A673 (cell line): ENCODE data around the gene LRRC74B. TPM values are rescaled to one million over a fixed set of nuclear protein-coding genes. Genes with fewer than 3 reads are reported as not detected.

ENCODE experiments used
- BruUV-seq: library from RNA; stranded (reverse); fragments of 400-500 nt; replicated peaks from 2 replicates; lab custom pipeline; 2021; lab: Mats Ljungman, UMichigan
- CTCF ChIA-PET: fragments of 300-600 bp; sonication (Branson Sonifier 250); formaldehyde crosslinking; loops from one replicate; lab custom pipeline; 2022; ENCODE audit warnings: antibody characterized with exemption; lab: Charles Lee
- POLR2A ChIA-PET: fragments of 300-600 bp; sonication (Branson Sonifier 250); formaldehyde crosslinking; loops from one replicate; lab custom pipeline; 2022; ENCODE audit warnings: antibody characterized with exemption; ENCODE audit not compliant: low non-redundant PET; lab: Charles Lee
- DNase-seq: peaks from one replicate; pipeline ENCODE4 v3.0.0-alpha.2; 2015; ENCODE audit warnings: low spot score
- H3K27ac ChIP-seq: fragments of 200-600 bp; sonication (generic); 2 replicates; pipeline ENCODE4 v1.5.1; 2016; ENCODE audit warnings: mixed run types, low read depth, mild to moderate bottlenecking, mixed read lengths, antibody characterized with exemption, low read length; ENCODE audit not compliant: poor library complexity, severe bottlenecking
- H3K27me3 ChIP-seq: fragments of 200-600 bp; sonication (generic); replicated peaks from 2 replicates; pipeline ENCODE4 v1.6.1; 2017; ENCODE audit warnings: mixed run types, low read depth, mild to moderate bottlenecking, mixed read lengths, antibody characterized with exemption, low read length; ENCODE audit not compliant: insufficient read depth, poor library complexity
- H3K36me3 ChIP-seq: fragments of 200-600 bp; sonication (generic); 2 replicates; pipeline ENCODE4 v1.6.1; 2016; ENCODE audit warnings: mixed run types, mild to moderate bottlenecking, mixed read lengths, antibody characterized with exemption, low read length; ENCODE audit not compliant: insufficient read depth, poor library complexity, severe bottlenecking
- H3K4me1 ChIP-seq: fragments of 200-600 bp; sonication (generic); 2 replicates; pipeline ENCODE4 v1.6.1; 2017; ENCODE audit warnings: mixed run types, mild to moderate bottlenecking, mixed read lengths, antibody characterized with exemption, low read length; ENCODE audit not compliant: insufficient read depth, poor library complexity, severe bottlenecking
- H3K4me3 ChIP-seq: fragments of 200-600 bp; sonication (generic); 2 replicates; pipeline ENCODE4 v1.5.1; 2016; ENCODE audit warnings: low read depth, mixed run types, mild to moderate bottlenecking, mixed read lengths, low read length; ENCODE audit not compliant: poor library complexity, severe bottlenecking
- H3K9me3 ChIP-seq: fragments of 200-600 bp; sonication (generic); 2 replicates; pipeline ENCODE4 v1.6.1; 2016; ENCODE audit warnings: mixed run types, low read depth, mild to moderate bottlenecking, mixed read lengths, antibody characterized with exemption, low read length; ENCODE audit not compliant: poor library complexity, severe bottlenecking
- CTCF ChIP-seq: fragments of 300-800, 200-600 bp; sonication (generic); conservative IDR thresholded peaks from 2 replicates; pipeline ENCODE4 v1.5.1; 2017; ENCODE audit warnings: low read depth, mild to moderate bottlenecking, antibody characterized with exemption, low read length, moderate library complexity, mixed read lengths
- EZH2 ChIP-seq: fragments of 200-600 bp; sonication (generic); IDR thresholded peaks from 2 replicates; pipeline ENCODE4 v1.6.1; 2017; ENCODE audit warnings: borderline replicate concordance, low read depth, mild to moderate bottlenecking, mixed read lengths, antibody characterized with exemption, low read length; ENCODE audit not compliant: poor library complexity, severe bottlenecking
- intact Hi-C: fragments of 100-400 bp; cut with micrococcal nuclease; formaldehyde crosslinking; loops from one replicate; pipeline ENCODE4 v1.10.0; 2022; ENCODE audit not compliant: unreplicated experiment
- total RNA-seq: library from RNA; stranded (reverse); gene quantifications from 2 replicates; pipeline ENCODE4 v1.2.3, GENCODE V29; 2021

The LRRC74B gene
- total RNA-seq, 1 experiment from 2014 or later, result not detected

- no peaks in the 10 kb centered on the region for H3K4me1 ChIP-seq
- H3K4me3 ChIP-seq, result no peak overlapping the region
- BruUV-seq, result no TSS peak
- H3K27me3 ChIP-seq, result no peaks in the 10 kb centered on the region
- no peak overlapping the region for H3K27ac ChIP-seq
- CTCF ChIA-PET, result interaction anchor here (0.7 kb wide), 1 partner anchor 862 kb away, joined by 3 read pairs; no protein-coding TSS in a partner anchor
- no peak for TF ChIP-seq EZH2
- TF ChIP-seq CTCF, result no peak
- no peaks in the 10 kb centered on the region for H3K9me3 ChIP-seq
- no peak for DNase-seq
- intact Hi-C loops, result no loop called here
- H3K36me3 ChIP-seq, result no peaks in the 10 kb centered on the region
- POLR2A ChIA-PET, result no interaction called here
These were observed 29.9 kb downstream of the LRRC74B start for GRCh38 chr22:21075516-21076138.

GRCh38 chr22:21076912-21077625 is 31.3 kb downstream of the LRRC74B start:
- TF ChIP-seq EZH2 (no peak), CTCF (no peak)
- no peak for DNase-seq
- POLR2A ChIA-PET, result no interaction called here
- no peak overlapping the region for H3K27ac ChIP-seq
- intact Hi-C loops, result no loop called here
- CTCF ChIA-PET, result no interaction called here
- no peaks in the 10 kb centered on the region for H3K4me1 ChIP-seq
- H3K27me3 ChIP-seq, result no peaks in the 10 kb centered on the region
- BruUV-seq, result no TSS peak
- H3K36me3 ChIP-seq, result no peaks in the 10 kb centered on the region
- H3K9me3 ChIP-seq, result no peaks in the 10 kb centered on the region
- H3K4me3 ChIP-seq, result no peak overlapping the region

GRCh38 chr22:21077884-21078508 is 32.2 kb downstream of the LRRC74B start:
- Histone ChIP-seq H3K4me3 (no peak overlapping the region), H3K27ac (no peak overlapping the region), H3K4me1 (no peaks in the 10 kb centered on the region), H3K27me3 (no peaks in the 10 kb centered on the region), H3K36me3 (no peaks in the 10 kb centered on the region), H3K9me3 (no peaks in the 10 kb centered on the region)
- ChIA-PET POLR2A (no interaction called here), CTCF (no interaction called here)
- BruUV-seq, result no TSS peak
- intact Hi-C loops, result no loop called here
- TF ChIP-seq EZH2 (no peak), CTCF (no peak)
- DNase-seq, result no peak
